GM19240 (cell line): ENCODE measurements around the gene OR10J1.

Experiments used
- DNase-seq: peaks from one replicate; pipeline ENCODE4 v3.0.0; 2011; ENCODE audit warnings: low spot score; ENCODE audit not compliant: insufficient read length

The OR10J1 gene

GRCh38 chr1:159483501-159483900, 44.0 kb downstream of the OR10J1 start:
- no peak for DNase-seq
